CD4-positive, alpha-beta T cell (primary cell): ENCODE measurements around the gene SERPINC1. TPM values are rescaled to one million over a fixed set of nuclear protein-coding genes. Genes with fewer than 3 reads are reported as not detected.

Source experiments
- ATAC-seq: fragments of 200-7000 bp; cut with Tn5 transposase; one replicate; pipeline ENCODE4 v1.10.0; 2022; ENCODE audit warnings: mild to moderate bottlenecking; ENCODE audit not compliant: poor library complexity
- CTCF ChIA-PET: fragments of 350-600 bp; sonication (Branson Sonifier 250); formaldehyde crosslinking; loops from one replicate; lab custom pipeline; 2021; ENCODE audit warnings: antibody characterized with exemption, inconsistent platforms; lab: Charles Lee
- POLR2A ChIA-PET: fragments of 350-600 bp; sonication (Branson Sonifier 250); formaldehyde crosslinking; loops from one replicate; lab custom pipeline; 2021; ENCODE audit warnings: antibody characterized with exemption, inconsistent platforms; lab: Charles Lee
- DNase-seq, 14 experiments: peaks; one replicate each; pipeline ENCODE4 v3.0.0-alpha.2; 2013 to 2020; ENCODE audit warnings: mixed read lengths in 2 of 14
- H3K27ac ChIP-seq, 2 donors: one replicate each; pipeline versions ENCODE4 v1.5.1 to v1.7.0; 2013; ENCODE audit warnings: low read length in 2 of 2, low read depth in 1 of 2, mild to moderate bottlenecking in 1 of 2
- H3K27me3 ChIP-seq, 2 experiments: 1 replicate in 1 of 2; 2 replicates in 1 of 2; pipeline versions ENCODE4 v1.6.1 to v1.7.0; 2013; ENCODE audit warnings: low read length in 2 of 2, control low read depth in 1 of 2, mild to moderate bottlenecking in 1 of 2, moderate library complexity in 1 of 2; ENCODE audit not compliant: insufficient read depth in 2 of 2, control insufficient read depth in 1 of 2
- H3K36me3 ChIP-seq: one replicate; pipeline ENCODE4 v1.6.1; 2013; ENCODE audit warnings: low read length, control low read depth; ENCODE audit not compliant: insufficient read depth
- H3K4me1 ChIP-seq: one replicate; pipeline ENCODE4 v1.6.1; 2013; ENCODE audit warnings: low read length, control low read depth; ENCODE audit not compliant: insufficient read depth
- H3K4me3 ChIP-seq: one replicate; pipeline ENCODE4 v1.5.1; 2013; ENCODE audit warnings: mild to moderate bottlenecking, low read length, moderate library complexity
- H3K9me3 ChIP-seq, 2 experiments: 1 replicate in 1 of 2; 2 replicates in 1 of 2; pipeline versions ENCODE4 v1.6.1 to v1.7.0; 2013; ENCODE audit warnings: low read length in 2 of 2, mild to moderate bottlenecking in 2 of 2, control low read depth in 1 of 2, moderate library complexity in 1 of 2; ENCODE audit not compliant: control insufficient read depth in 1 of 2, insufficient read depth in 1 of 2
- H3K27ac Mint-ChIP-seq: one replicate; pipeline ENCODE4 v1.8.0; 2020; ENCODE audit warnings: mixed read lengths
- H3K27me3 Mint-ChIP-seq: one replicate; pipeline ENCODE4 v1.8.0; 2021; ENCODE audit warnings: mixed read lengths
- H3K36me3 Mint-ChIP-seq: one replicate; pipeline ENCODE4 v1.8.0; 2021; ENCODE audit warnings: low read depth, mixed read lengths
- H3K4me1 Mint-ChIP-seq: one replicate; pipeline ENCODE4 v1.8.0; 2021; ENCODE audit warnings: low read depth, mixed read lengths
- H3K4me3 Mint-ChIP-seq: one replicate; pipeline ENCODE4 v1.8.0; 2020; ENCODE audit warnings: mild to moderate bottlenecking, mixed read lengths
- H3K9me3 Mint-ChIP-seq: one replicate; pipeline ENCODE4 v1.8.0; 2020; ENCODE audit warnings: mixed read lengths
- intact Hi-C, 2 experiments: fragments of 100-400 bp; cut with DNase I in 1 of 2; cut with micrococcal nuclease in 1 of 2; formaldehyde crosslinking; loops; one replicate each; pipeline versions ENCODE4 v1.15.1 to v1.9.0; 2023 to 2025; cut with DNase I, micrococcal nuclease
- total RNA-seq, 174 experiments: library from RNA in 2 of 174; stranded (reverse) in 2 of 174; gene quantifications; one replicate each; pipeline ENCODE4 v1.2.3 and lab custom pipeline; 2021 to 2026
- TF ChIP-seq, protein P1 (sequence below): fragments of 200-600 bp; IDR thresholded peaks from one replicate; pipeline ENCODE4 v1.8.0; 2022; ENCODE audit warnings: antibody characterized with exemption, mild to moderate bottlenecking

SERPINC1 gene
- total RNA-seq, 2 experiments from 2014 or later = not detected

DNA sequence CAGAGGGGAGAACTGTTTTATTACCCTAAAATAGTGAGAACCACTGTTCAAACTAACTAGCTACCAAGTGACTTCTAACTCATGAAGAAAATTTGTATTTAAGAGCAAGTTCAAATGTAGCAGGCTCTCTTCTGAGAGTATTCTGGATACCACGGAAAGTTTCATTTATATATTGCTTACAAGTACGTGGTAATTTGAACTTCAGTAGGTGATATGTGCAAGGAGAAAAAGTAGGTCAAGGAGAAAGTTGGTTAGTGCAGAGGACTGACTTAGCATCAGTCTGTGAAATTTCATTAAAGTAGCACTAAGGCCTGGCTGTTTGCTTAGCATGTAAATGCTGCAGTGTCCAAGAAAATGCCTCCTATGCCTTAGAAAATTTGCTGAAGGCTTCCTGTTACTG is 16.7 kb downstream of the SERPINC1 start:
- TF ChIP-seq, protein P1, sequence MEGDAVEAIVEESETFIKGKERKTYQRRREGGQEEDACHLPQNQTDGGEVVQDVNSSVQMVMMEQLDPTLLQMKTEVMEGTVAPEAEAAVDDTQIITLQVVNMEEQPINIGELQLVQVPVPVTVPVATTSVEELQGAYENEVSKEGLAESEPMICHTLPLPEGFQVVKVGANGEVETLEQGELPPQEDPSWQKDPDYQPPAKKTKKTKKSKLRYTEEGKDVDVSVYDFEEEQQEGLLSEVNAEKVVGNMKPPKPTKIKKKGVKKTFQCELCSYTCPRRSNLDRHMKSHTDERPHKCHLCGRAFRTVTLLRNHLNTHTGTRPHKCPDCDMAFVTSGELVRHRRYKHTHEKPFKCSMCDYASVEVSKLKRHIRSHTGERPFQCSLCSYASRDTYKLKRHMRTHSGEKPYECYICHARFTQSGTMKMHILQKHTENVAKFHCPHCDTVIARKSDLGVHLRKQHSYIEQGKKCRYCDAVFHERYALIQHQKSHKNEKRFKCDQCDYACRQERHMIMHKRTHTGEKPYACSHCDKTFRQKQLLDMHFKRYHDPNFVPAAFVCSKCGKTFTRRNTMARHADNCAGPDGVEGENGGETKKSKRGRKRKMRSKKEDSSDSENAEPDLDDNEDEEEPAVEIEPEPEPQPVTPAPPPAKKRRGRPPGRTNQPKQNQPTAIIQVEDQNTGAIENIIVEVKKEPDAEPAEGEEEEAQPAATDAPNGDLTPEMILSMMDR = no peak
- Histone ChIP-seq H3K27me3 (no peaks in the 10 kb centered on the region), H3K27ac (no peak overlapping the region), H3K36me3 (no peaks in the 10 kb centered on the region), H3K4me3 (no peak overlapping the region), H3K9me3 (no peaks in the 10 kb centered on the region), H3K4me1 (no peaks in the 10 kb centered on the region)
- DNase-seq (no peak), ATAC-seq (no peak)
- Mint-ChIP-seq H3K36me3 (peaks cover 29% of the 10 kb centered on the region), H3K4me1 (peaks cover 26% of the 10 kb centered on the region), H3K4me3 (no peak overlapping the region), H3K27ac (no peak overlapping the region), H3K27me3 (no peaks in the 10 kb centered on the region), H3K9me3 (no peaks in the 10 kb centered on the region)
- POLR2A ChIA-PET = no interaction called here
- CTCF ChIA-PET = no interaction called here
- intact Hi-C loops = no loop called here

DNA sequence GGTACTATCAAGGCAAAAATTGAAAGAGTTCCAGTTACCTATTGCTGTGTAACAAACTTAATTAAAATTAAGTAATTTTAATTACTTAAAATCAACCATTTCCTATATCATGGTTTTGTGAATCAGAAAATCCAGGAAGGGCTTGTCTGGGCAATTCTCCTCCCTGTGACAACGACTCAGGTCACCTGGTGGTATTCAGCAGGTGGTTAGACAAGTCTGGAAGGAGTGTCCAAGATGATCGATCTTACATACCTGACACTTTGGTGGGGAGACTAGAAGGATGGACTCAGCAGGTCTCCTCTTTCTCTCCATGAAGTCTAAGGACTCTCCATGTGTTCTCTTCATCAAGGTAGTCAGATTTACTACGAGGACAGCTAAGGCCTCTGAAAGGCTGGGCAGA is 22.9 kb downstream of the SERPINC1 start:
- ATAC-seq = no peak
- TF ChIP-seq, protein P1 = no peak
- H3K9me3 ChIP-seq = no peaks in the 10 kb centered on the region
- no peak overlapping the region for H3K4me3 ChIP-seq
- H3K4me3 Mint-ChIP-seq = no peak overlapping the region
- intact Hi-C loops = no loop called here
- H3K27ac Mint-ChIP-seq = no peak overlapping the region
- no peaks in the 10 kb centered on the region for H3K9me3 Mint-ChIP-seq
- ChIA-PET CTCF (no interaction called here), POLR2A (no interaction called here)
- DNase-seq = no peak
- no peaks in the 10 kb centered on the region for H3K4me1 ChIP-seq
- peaks cover 33% of the 10 kb centered on the region for H3K4me1 Mint-ChIP-seq
- no peak overlapping the region for H3K27ac ChIP-seq
- peaks cover 68% of the 10 kb centered on the region for H3K36me3 Mint-ChIP-seq
- no peaks in the 10 kb centered on the region for H3K27me3 ChIP-seq
- H3K36me3 ChIP-seq = peaks cover 3% of the 10 kb centered on the region
- no peaks in the 10 kb centered on the region for H3K27me3 Mint-ChIP-seq

DNA sequence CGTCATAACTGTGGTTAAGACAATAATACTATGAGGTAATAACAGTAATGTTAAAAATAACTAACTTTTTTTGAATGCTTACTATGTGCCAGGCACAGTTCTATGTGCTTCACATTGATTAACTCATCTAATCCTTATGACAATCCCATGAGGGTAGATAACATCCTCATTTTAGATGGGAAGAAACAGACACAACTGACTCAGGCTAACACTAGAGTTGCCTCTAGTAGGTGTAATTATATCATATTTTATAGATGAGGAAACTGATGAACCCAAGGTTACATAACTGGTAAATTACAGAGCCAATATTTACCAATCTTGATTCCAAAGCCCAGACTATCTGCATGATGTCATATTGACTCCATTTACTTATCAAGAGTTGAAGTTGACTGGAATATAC is 23.5 kb downstream of the SERPINC1 start:
- Histone ChIP-seq H3K4me3 (no peak overlapping the region), H3K36me3 (peaks cover 3% of the 10 kb centered on the region), H3K4me1 (no peaks in the 10 kb centered on the region), H3K9me3 (no peaks in the 10 kb centered on the region), H3K27ac (no peak overlapping the region), H3K27me3 (no peaks in the 10 kb centered on the region)
- DNase-seq (no peak), ATAC-seq (no peak)
- no peak overlapping the region for H3K4me3 Mint-ChIP-seq
- H3K4me1 Mint-ChIP-seq = peaks cover 31% of the 10 kb centered on the region
- intact Hi-C loops = no loop called here
- ChIA-PET CTCF (no interaction called here), POLR2A (no interaction called here)
- no peaks in the 10 kb centered on the region for H3K9me3 Mint-ChIP-seq
- H3K36me3 Mint-ChIP-seq = peaks cover 72% of the 10 kb centered on the region
- no peak overlapping the region for H3K27ac Mint-ChIP-seq
- H3K27me3 Mint-ChIP-seq = no peaks in the 10 kb centered on the region
- TF ChIP-seq, protein P1 = no peak
